OCI-LY7 (cell line): Measurements from ENCODE around the gene PLA2G4A. TPM values are rescaled to one million over a fixed set of nuclear protein-coding genes. Genes with fewer than 3 reads are reported as not detected.

Source experiments
- BruUV-seq: library from RNA; stranded (reverse); fragments of 400-500 nt; replicated peaks from 2 replicates; lab custom pipeline; 2021; lab: Mats Ljungman, UMichigan
- CTCF ChIA-PET: fragments of 300-600 bp; sonication (Branson Sonifier 250); formaldehyde crosslinking; loops from one replicate; lab custom pipeline; 2022; ENCODE audit warnings: antibody characterized with exemption; ENCODE audit not compliant: unreplicated experiment; lab: Charles Lee
- POLR2A ChIA-PET: fragments of 300-600 bp; sonication (Branson Sonifier 250); formaldehyde crosslinking; loops from one replicate; lab custom pipeline; 2022; ENCODE audit warnings: antibody characterized with exemption; lab: Charles Lee
- DNase-seq: peaks from one replicate; pipeline ENCODE4 v3.0.0-alpha.2; 2015; ENCODE audit warnings: low spot score
- H2AFZ ChIP-seq: fragments of 200-600 bp; sonication (generic), shearing (Covaris generic); 2 replicates; pipeline ENCODE4 v1.6.1; 2014; ENCODE audit warnings: mild to moderate bottlenecking, antibody characterized with exemption, low read length, moderate library complexity
- H3K27ac ChIP-seq: fragments of 200-600 bp; sonication (generic); 2 replicates; pipeline ENCODE4 v1.5.1; 2014; ENCODE audit warnings: mixed run types, low read depth, mild to moderate bottlenecking, moderate library complexity, low read length, inconsistent platforms; ENCODE audit not compliant: poor library complexity, severe bottlenecking
- H3K36me3 ChIP-seq: fragments of 200-600 bp; sonication (generic); 2 replicates; pipeline ENCODE4 v1.6.1; 2014; ENCODE audit warnings: mild to moderate bottlenecking, antibody characterized with exemption, low read length, moderate library complexity, mixed read lengths; ENCODE audit not compliant: insufficient read depth
- H3K4me1 ChIP-seq: fragments of 200-600 bp; sonication (generic); 2 replicates; pipeline ENCODE4 v1.5.1; 2014; ENCODE audit warnings: mild to moderate bottlenecking, low read length; ENCODE audit not compliant: insufficient read depth, poor library complexity, severe bottlenecking
- H3K4me2 ChIP-seq: fragments of 200-600 bp; sonication (generic); 2 replicates; pipeline ENCODE4 v1.6.1; 2014; ENCODE audit warnings: mild to moderate bottlenecking, low read length
- H3K4me3 ChIP-seq: fragments of 200-600 bp; sonication (generic); 2 replicates; pipeline ENCODE4 v1.5.1; 2014; ENCODE audit warnings: mild to moderate bottlenecking, low read depth, low read length; ENCODE audit not compliant: poor library complexity, severe bottlenecking
- H3K79me2 ChIP-seq: fragments of 200-600 bp; sonication (generic); 2 replicates; pipeline ENCODE4 v1.6.1; 2016; ENCODE audit warnings: low read depth, mild to moderate bottlenecking, low read length, moderate library complexity, mixed read lengths; ENCODE audit not compliant: insufficient read depth
- H3K9me2 ChIP-seq: fragments of 200-600 bp; sonication (generic); 2 replicates; pipeline ENCODE4 v1.6.1; 2016; ENCODE audit warnings: mild to moderate bottlenecking, low read length, mixed read lengths; ENCODE audit not compliant: insufficient read depth
- H3K9me3 ChIP-seq: fragments of 200-600 bp; sonication (generic); 2 replicates; pipeline ENCODE4 v1.6.1; 2014; ENCODE audit warnings: mild to moderate bottlenecking, mixed run types, low read length, mixed read lengths
- H4K20me1 ChIP-seq: fragments of 200-600 bp; sonication (generic); 2 replicates; pipeline ENCODE4 v1.6.1; 2014; ENCODE audit warnings: mild to moderate bottlenecking, antibody characterized with exemption, low read length, moderate library complexity, mixed read lengths; ENCODE audit not compliant: insufficient read depth
- EZH2phosphoT487 ChIP-seq: fragments of 200-600 bp; sonication (generic); IDR thresholded peaks from 2 replicates; pipeline ENCODE4 v1.6.1; 2018; ENCODE audit warnings: low read depth, borderline replicate concordance, mild to moderate bottlenecking, mixed run types, antibody characterized with exemption, low read length, moderate library complexity, mixed read lengths
- intact Hi-C: fragments of 100-400 bp; cut with micrococcal nuclease; formaldehyde crosslinking; loops from one replicate; pipeline ENCODE4 v1.10.0; 2022; ENCODE audit not compliant: unreplicated experiment
- total RNA-seq, 2 experiments: library from RNA; depleted of rRNA in 1 of 2; stranded (reverse); fragments of >200 nt in 1 of 2; shearing (Covaris generic) in 1 of 2; gene quantifications; 2 replicates each; pipeline ENCODE4 v1.2.3, GENCODE V29; 2014 to 2022
- TF ChIP-seq, protein P1 (sequence below): fragments of 200-600 bp; sonication (generic); conservative IDR thresholded peaks from 2 replicates; pipeline ENCODE4 v1.5.1; 2014; ENCODE audit warnings: mild to moderate bottlenecking, antibody characterized with exemption, low read length, moderate library complexity, mixed read lengths

Gene PLA2G4A
- total RNA-seq, 2 experiments from 2014 or later, result not detected

DNA sequence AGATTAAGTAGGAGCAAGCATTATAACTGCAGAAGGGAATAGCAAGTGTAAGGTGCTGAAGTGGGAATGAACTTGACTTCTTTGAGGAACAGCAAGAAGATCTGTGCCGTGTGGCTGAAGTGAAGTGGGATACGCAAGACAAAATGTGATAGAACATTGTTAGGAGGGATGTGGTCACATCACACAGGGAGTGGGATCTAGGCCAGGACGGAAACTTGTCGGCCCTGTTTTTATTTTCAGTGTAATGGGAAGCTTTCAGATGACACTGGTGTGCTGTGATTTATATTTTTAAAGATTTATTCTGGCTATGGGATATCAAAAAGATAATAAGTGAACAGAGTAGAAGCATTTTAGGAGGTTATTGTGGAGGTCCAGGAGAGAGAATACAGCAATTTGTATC, 116.4 kb downstream of the PLA2G4A start:
- Histone ChIP-seq H3K4me3 (no peak overlapping the region), H3K9me2 (no peaks in the 10 kb centered on the region), H3K36me3 (no peaks in the 10 kb centered on the region), H3K27ac (no peak overlapping the region), H2AFZ (no peak overlapping the region), H3K4me1 (no peaks in the 10 kb centered on the region), H4K20me1 (no peaks in the 10 kb centered on the region), H3K9me3 (no peaks in the 10 kb centered on the region), H3K4me2 (no peak overlapping the region), H3K79me2 (no peaks in the 10 kb centered on the region)
- intact Hi-C loops, result no loop called here
- ChIA-PET CTCF (no interaction called here), POLR2A (no interaction called here)
- TF ChIP-seq EZH2phosphoT487, result no peak
- TF ChIP-seq, protein P1, sequence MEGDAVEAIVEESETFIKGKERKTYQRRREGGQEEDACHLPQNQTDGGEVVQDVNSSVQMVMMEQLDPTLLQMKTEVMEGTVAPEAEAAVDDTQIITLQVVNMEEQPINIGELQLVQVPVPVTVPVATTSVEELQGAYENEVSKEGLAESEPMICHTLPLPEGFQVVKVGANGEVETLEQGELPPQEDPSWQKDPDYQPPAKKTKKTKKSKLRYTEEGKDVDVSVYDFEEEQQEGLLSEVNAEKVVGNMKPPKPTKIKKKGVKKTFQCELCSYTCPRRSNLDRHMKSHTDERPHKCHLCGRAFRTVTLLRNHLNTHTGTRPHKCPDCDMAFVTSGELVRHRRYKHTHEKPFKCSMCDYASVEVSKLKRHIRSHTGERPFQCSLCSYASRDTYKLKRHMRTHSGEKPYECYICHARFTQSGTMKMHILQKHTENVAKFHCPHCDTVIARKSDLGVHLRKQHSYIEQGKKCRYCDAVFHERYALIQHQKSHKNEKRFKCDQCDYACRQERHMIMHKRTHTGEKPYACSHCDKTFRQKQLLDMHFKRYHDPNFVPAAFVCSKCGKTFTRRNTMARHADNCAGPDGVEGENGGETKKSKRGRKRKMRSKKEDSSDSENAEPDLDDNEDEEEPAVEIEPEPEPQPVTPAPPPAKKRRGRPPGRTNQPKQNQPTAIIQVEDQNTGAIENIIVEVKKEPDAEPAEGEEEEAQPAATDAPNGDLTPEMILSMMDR, result no peak
- BruUV-seq, result no TSS peak
- DNase-seq, result no peak

DNA sequence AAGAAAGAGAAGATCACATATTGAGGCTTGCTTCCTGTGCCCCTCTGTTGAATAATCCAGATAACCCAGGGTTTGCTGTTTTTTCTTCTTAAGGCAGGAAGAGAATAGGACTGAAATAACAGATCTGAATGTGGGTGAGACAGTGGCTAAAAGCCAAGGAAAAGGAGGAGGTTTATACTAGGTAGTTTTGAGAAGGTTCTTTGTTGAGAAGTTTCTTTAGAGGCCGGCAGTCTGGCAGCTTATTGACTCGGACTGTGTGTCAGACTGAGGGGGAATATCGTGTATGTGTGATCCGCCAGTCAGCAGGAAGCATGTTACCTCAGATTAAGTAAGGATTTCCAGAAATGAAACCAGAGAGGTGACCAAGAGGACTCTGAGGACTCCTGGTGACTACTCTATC, 119.8 kb downstream of the PLA2G4A start:
- H3K9me3 ChIP-seq, result no peaks in the 10 kb centered on the region
- TF ChIP-seq EZH2phosphoT487, result no peak
- TF ChIP-seq, protein P1, result no peak
- ChIA-PET CTCF (no interaction called here), POLR2A (interaction anchor here (0.6 kb wide), 1 partner anchor 1640 kb away, joined by 3 read pairs; no protein-coding TSS in a partner anchor)
- no peak overlapping the region for H3K27ac ChIP-seq
- intact Hi-C loops, result no loop called here
- H3K4me3 ChIP-seq, result no peak overlapping the region
- H2AFZ ChIP-seq, result no peak overlapping the region
- no peaks in the 10 kb centered on the region for H3K36me3 ChIP-seq
- H3K79me2 ChIP-seq, result no peaks in the 10 kb centered on the region
- no peak for DNase-seq
- no peak overlapping the region for H3K4me2 ChIP-seq
- no peaks in the 10 kb centered on the region for H3K9me2 ChIP-seq
- no peaks in the 10 kb centered on the region for H3K4me1 ChIP-seq
- BruUV-seq, result no TSS peak
- H4K20me1 ChIP-seq, result no peaks in the 10 kb centered on the region

GRCh38 chr1:186949173-186949572, 120.4 kb downstream of the PLA2G4A start:
- Histone ChIP-seq H3K27ac (no peak overlapping the region), H3K4me3 (no peak overlapping the region), H4K20me1 (no peaks in the 10 kb centered on the region), H3K4me1 (no peaks in the 10 kb centered on the region), H2AFZ (no peak overlapping the region), H3K36me3 (no peaks in the 10 kb centered on the region), H3K4me2 (no peak overlapping the region), H3K9me3 (no peaks in the 10 kb centered on the region), H3K79me2 (no peaks in the 10 kb centered on the region), H3K9me2 (no peaks in the 10 kb centered on the region)
- ChIA-PET CTCF (no interaction called here), POLR2A (interaction anchor here (0.6 kb wide), 2 partner anchors 1091 to 1639 kb away, joined by 3 to 5 read pairs; no protein-coding TSS in a partner anchor)
- no peak for DNase-seq
- TF ChIP-seq, protein P1, result no peak
- no peak for TF ChIP-seq EZH2phosphoT487
- no TSS peak for BruUV-seq
- intact Hi-C loops, result no loop called here
